HG02840 (cell line): ENCODE data around the gene PECR.
A peak's percentile ranks its signal among the peaks of the same experiment; 100 is the strongest.
"Not testable (repeated sequence)": the region's sequence is repeated elsewhere in the genome, so short reads cannot be mapped to it uniquely, and the experiment has no call there.

Source experiments
- ATAC-seq: cut with Tn5 transposase; IDR thresholded peaks from one replicate; pipeline ENCODE4 v1.9.1; 2021; ENCODE audit warnings: mild to moderate bottlenecking, moderate library complexity, moderate number of reproducible peaks; ENCODE audit not compliant: unreplicated experiment, low FRiP score

The PECR gene

DNA sequence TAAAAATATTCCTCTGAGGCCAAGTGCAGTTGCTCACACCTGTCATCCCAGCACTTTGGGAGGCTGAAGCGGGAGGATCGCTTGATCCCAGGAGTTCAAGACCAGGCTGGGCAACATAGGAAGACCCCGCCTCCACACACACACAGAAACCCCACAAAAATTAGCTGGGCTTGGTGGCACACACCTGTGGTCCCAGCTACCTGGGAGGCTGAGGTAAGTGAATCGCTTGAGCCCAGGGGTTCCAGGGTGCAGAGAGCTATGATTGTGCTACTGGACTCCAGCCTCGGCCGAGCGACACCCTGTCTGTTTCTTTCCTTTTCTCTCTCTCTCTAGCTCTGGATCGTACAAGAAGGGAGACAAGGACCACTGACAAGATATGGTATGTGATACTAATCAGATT lies 25.7 kb upstream of the PECR start:
- ATAC-seq, result no peak

DNA sequence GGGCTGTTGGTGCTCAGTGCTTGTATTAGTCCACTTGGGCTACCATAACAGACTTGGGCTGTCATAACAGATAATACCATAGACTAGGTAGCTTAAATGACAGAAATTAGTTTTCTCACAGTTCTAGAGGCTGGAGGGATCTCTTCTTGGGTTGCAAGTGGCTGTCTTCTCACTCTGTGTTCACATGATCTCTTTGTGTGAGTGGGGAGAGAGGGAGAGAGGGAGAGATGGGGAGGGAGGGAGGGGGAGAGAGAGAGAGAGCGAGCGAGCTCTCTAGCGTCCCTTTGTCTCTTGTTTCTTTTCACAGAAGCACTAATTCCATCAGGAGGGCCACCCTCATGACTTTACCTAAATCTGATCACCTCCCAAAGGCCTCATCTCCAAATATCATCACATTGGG lies 23.1 kb upstream of the PECR start:
- ATAC-seq, result no peak

DNA sequence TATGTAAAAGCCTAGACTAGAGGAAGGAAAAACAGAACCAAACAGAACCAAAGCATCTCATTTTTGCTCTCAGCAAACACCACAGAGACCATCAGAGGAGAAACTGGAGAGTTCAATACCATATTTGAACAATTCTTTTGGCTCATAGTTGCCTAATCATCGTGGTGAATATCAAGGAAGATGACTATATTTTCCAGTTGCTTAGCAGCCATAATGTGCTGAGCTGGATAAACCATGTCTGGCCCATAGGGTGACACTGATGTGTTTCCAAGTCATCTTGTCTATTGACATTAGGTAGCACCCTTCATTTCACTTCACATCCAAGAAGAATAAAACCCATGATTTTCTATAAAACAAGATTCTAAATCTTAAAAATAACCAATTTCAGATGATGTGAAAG lies 21.6 kb upstream of the PECR start:
- ATAC-seq, result no peak

DNA sequence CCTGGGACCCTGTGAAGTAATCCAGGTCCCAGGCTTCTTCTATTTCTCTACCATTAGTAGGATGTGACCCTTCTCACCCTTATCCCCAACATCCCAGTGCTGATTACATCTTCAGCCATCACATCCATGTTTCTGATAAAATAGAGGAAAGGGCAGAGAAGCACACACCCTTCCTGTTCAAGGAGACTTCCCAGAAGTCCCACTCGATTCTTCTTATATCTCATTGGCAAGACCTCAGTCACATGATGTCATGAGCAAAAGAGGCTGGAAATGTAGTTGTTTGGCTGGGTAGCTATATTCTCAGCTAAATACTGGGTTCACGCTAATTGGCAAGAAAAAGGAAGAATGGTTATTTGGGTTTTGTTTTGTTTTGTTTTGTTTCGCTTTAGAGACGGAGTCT lies 19.5 kb upstream of the PECR start:
- ATAC-seq, result no peak

DNA sequence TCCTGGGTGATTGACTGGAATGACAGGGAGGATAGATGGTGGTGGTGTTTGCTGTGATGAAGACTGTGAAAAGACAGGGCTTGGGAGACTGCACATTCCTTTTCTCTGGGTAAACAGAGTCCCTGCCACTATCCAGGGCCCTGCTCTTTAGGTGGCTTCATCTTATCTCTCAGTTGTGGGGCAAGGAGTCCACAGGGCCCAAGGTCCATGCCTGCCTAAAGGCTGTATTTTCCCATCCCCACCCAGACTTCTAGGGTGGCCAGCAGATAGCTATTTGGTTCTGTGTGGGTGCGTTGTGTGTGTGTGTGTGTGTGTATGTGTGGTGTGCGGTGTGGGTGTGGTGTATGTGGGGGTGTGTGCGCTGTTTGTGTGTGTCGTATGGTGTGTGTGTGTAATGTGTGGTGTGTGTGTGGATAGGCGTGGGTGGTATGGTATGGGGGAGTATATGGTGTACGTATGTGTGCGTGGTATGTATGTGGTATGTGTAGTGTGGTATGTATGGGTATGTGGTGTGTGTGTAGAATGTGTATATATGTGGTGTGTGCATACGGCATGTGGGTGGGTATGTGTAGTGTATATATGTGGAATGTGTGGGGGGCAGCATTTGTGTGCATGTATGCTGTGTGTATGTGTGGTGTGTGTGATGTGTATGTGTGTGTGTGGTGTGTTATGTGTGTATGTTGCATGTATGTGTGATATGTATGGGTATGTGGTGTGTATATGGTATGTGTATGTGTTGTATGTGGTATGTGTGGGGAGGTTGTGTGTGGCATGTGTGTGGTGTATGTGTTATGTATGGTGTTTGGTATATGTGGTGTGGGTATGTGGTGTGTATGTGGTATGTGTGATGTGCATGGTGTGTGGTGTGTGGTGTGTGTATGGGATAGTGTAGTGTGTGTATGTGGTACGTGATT lies 17.1 kb upstream of the PECR start:
- ATAC-seq, result no peak

DNA sequence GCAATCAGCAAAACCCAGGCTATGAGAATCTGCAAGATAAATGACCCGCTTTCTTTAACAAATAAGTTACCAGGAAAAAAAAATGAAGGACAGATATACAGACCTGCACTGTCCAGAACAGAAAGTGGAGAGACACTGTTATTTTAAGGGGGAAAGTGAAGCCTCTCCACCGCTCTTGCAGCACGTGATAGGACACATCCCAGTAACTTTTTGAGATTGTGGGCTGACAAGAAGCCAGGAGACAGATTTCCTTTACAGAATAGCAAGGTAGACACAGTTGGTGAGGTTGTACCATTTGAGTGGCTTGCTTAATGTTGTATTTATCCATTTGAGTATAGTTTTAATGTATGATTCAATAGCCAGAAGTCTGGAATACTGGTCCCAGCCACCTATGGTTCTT lies 13.1 kb upstream of the PECR start:
- ATAC-seq, result no peak

DNA sequence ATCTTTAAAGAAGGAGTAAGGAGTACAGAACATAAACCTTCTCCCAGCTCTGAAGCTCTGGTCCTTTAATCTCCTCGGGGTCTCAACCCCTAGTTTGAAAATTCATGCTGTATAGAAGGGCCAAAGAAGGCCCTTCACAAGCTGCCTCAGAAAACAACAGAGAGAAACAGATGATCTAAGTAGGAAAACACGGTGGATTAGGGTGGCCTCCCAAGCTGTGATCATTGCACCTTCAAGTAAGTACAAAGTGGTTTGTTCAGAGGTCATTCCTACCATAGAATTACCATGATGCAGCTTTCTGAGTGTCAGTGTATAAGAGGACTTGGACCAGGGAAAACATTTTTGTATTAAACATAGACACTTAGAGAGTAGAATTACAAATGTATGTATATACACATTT lies 11.0 kb upstream of the PECR start:
- ATAC-seq, result no peak

DNA sequence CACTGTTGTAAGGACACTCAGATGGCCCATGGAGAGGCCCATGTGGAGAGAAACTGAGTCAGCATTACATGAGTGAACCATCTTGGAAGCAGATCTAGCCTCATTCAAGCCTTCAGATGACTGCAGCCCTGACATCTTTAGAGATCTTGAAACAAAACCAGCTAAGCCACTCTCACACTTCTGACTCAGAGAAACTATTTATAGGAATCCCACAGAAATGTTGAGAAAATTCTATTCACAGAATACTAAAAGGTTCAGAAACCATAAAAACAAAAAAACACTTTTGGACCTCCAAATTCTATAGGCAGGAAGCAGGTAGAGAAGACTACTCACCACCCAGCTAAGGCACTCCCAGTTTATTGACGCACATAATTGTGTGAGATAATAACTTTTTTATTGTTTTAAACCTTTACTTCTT lies 8.8 kb upstream of the PECR start:
- no peak for ATAC-seq

DNA sequence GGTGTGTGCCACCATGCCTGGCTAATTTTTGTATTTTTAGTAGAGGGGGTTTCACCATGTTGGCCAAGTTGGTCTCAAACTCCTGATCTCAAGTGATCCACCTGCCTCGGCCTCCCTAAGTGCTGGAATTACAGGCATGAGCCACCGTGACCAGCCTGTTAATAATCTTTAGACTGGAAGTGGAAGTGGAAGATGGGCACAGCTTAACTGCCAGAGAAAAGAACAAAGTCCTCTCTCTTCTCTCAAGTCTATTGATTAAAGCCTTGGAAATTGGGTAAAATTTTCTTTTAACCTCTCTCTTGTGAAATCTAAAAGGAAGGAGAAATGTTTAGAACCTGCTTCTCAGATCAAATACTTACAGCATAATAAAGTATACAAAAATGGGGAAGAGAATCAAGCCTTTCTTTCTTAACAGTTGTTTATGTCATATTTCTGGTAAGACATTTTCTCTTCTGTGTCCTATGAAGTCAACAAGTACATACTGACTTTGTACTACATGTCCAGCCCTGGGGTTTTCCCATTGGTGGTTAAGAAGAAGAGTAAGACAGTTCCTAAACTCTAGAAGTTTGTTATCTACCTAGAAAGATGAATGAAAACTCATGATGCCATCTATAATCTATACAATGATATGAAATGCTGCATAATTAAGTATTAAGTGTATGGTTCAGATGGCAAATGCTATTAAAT lies 4.7 kb upstream of the PECR start:
- no peak for ATAC-seq

DNA sequence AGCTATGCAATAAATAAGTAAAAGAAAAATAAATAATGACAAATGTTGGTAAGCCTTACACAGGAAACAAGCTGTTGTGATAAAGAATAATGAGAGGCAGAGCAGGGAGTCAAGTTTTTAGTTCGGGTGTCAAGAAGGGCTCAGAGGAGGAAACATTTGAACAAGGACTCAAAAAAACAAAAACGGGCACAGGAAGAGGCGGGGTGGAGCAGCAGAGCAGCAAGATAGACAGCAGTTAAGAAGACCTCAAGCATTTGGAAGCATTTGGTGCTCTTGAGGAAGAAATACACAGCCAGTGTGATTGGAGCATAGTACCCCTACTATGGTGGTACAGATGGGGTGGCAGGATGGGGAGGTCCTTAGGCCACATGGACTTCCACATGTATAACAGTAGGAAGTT lies 2.9 kb upstream of the PECR start:
- ATAC-seq, result no peak

DNA sequence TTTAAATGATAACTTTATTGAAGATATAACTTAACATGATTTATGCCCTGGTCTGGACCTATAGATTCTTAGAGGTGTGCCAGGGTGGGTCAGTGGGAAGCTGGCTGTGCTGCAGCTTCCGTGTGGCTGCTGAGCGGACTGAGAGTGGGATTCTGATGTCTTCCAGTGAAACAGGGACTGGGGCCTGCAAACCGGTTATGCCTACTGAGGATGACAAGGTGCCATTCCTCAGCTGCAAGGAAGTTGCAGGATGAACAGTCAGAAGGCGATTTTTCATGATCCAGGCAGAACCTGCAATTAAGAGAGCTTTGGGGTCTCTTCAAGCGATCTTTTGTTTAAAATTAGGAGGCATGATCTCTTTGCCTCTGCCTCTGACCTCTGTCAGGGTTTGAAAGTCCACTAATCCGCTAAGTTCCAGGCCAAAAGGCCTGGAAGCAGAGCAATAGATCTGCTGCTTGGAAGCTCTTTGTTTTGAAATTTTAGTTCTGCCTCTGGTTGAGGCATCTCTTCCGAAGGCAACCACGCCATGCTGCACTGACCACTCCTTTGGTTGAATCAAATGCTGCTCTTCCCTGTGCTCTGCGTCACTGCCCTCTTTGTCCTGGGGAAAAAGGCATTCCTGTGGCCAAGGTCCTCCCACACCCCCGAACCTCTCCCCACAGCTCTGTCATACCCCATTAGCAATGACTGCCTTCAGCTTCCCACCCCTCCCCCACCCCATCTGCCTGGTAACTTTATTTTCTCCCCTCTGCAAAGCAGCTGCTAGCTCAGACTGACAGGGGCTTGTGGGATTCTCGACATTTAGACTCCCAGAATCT lies 2.1 kb upstream of the PECR start:
- no peak for ATAC-seq

DNA sequence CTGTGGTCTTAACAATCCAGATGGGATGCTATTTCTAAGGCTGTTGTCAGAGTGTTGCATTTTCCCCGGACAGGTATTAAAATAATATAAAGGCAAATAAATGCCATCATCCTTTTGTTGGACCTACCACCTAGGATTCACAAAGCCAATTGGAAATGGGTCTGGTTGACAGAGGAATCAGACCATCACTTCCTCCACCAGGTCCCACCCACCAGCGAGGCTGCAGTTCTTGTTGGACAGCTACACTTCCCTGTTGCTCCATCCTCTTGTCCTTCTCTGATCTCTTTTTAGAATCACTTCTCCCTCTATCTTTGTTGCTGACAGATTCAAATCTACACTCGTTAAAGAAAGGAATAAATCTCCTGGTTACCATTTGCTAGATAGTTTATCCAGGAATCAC lies 1.2 kb upstream of the PECR start:
- no peak for ATAC-seq

DNA sequence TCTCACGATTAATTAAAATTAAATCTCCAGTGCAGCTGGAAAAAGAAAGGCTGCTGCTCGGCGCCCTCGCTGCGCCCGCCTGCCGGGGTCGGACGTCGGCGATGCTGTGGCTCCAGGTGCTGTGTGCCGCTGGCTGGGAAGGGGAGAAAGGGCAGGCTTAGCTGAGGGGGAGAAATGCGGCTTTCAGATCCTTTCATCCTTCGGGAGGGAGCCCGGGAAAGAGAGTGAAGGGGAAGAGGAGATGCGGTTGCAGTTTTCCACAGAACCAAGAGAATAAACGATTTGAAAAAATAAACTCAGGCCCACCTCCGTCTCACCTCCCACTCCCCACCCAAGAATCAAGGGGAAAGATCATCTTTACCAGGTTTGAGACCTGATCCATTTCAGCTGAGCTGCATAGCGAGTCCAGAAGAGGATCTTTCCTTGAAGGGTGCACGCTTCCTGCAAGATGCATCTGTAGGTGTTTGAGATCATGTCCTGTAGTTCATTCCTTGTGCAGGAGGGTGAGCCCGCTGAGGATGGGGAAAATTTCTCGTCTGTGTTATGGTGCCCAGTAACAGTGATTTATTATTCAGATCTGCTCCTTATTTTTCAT lies 605 bp upstream of the PECR start:
- ATAC-seq, result peak; percentile 14

DNA sequence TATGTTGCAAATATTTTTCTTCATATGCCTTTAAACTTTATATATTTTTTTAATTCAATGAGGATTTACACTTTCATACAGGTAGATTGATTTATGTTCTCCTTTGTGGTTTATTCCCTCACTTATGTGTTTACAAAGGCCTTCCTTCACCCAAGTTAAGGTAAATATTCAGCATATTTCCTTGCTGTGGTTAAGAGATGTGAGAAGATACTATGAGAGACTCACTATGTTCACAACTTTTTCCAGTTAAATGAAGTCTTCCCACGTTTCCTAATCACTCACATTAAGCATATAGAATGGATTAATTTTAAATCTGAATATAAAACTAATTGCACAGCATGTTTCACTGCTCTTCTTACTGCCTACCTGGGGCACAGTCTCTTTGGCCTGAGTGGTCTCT lies 597 bp downstream of the PECR start:
- ATAC-seq, result no peak

DNA sequence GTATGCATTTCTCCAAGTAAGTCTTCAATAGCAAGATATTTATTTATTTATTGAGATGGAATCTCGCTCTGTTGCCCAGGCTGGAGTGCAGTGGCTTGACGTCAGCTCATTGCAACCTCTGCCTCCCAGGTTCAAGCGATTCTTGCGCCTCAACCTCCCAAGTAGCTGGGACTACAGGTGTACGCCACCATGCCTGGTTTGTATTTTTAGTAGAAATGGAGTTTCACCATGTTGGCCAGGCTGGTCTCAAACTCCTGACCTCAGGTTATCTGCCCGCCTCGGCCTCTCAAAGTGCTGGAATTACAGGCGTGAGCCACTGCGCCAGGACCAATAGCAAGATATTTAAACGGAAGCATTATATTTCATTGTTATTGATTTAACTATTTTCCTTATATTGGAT lies 1.6 kb downstream of the PECR start:
- ATAC-seq, result not testable (repeated sequence)

DNA sequence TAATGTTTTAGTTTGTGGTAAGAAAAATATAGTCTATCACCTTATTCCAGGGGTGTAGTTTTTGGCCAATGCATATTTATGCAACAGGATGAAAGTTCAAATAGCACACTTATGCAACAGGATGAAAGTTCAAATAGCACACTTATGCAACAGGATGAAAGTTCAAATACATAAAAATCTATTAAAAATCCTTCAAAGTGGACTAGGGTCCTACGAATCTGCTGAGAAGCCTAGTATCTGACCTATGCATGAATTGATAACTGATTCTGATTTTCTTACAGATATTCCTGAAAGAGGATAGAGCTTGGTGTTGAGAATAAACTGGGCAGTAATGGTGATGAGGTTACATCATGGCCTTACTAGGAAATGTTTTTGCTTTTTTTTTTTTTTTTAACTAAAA lies 2.8 kb downstream of the PECR start:
- no peak for ATAC-seq

DNA sequence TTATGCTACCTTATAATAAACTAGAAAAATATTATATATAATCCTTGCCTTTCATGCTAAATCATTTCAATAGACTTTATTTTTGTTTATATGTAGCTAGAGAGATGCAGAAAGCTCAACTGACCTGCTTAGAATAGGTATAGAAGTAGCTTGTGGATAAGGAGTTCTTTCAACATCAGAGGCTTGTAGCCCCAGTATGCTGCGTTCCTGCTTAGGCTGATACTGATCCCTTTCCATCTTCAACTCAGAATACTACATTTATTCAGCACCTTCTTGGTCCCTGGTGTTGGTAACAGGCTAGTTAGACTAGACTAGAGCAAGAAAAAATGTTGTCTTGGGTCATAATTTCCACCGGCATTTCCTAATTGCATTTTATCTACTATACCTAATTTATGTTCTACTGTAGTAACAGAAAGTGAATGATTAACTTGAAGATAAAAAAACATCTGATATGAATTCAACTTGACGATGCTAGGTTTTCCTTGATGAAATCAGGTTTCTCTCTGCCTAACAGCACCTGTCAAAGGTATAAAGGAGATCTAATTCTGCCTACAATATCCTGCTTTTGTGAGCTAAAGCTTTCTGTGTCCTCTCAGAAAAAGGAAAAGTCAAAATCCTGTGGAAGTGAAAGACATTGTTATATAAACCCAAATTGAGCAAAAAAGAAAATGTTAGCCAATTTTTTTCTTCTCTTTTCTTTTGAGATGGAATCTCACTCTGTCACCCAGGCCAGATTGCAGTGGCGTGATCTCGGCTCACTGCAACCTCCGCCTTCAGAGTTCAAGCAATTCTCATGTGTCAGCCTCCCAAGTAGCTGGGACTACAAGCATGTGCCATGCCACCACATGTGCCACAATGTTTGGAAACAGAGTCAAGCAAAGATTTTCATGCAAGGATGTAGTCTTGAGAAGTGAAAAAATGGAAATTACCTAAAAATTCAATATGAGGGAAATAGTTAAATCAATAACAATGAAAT lies 5.8 kb downstream of the PECR start:
- ATAC-seq, result no peak

DNA sequence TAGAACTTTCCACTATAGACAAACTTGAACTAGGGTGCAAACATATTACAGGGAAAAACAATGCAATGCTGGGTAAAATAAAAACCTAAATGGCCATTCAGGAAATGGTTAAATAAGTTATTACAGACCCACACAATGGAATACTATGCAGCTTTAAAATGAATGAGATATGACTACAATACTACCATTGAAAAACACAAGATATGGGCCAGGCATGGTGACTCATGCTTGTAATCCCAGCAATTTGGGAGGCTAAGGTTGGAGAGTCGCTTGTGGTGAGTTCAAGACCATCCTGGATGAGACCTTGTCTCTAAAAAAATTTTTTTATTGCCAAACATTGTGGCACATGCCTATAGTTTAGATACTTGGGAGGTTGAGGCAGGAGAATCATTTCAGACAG lies 6.8 kb downstream of the PECR start:
- no peak for ATAC-seq

DNA sequence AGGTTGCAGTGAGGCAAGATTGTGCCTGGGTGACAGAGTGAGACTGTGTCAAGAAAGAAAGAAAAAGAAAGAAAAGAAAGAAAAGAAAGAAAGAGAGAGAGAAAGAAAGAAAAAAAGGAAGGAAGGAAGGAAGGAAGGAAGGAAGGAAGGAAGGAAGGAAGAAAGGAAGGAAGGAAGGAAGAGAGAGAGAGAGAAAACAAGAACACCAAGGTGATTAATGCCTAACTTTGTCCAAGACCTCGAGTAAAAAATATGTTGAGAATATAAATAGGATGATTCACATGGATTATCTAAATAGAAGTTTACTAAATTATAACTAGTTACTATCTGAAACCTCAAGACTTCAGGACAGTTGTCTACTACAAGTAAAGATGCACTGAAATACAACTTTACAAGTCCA lies 7.2 kb downstream of the PECR start:
- ATAC-seq, result no peak

DNA sequence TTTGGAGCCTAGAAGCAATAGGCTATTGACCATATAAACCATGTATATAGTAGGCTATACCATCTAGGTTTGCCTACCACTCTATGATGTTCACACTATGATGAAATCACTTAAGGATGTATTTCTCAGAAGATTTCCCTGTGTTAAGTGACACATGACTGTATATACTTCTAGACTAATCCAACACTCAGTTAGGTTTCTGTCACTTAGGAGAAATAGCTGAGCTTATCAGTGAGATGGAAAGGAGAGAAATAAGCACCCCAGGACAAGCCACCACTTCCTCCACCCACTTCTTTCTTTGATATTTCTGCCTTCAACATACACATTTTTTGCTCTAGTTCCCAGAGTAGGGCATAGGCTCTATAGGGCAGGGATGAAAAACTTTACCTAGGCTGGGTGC lies 7.8 kb downstream of the PECR start:
- no peak for ATAC-seq
